Tongue (tissue), 2 donors: ENCODE measurements around the gene EFCAB6. TPM values are rescaled to one million over a fixed set of nuclear protein-coding genes. Genes with fewer than 3 reads are reported as not detected.

ENCODE experiments used
- DNase-seq: peaks from one replicate; pipeline ENCODE4 v3.0.0-alpha.2; 2015
- total RNA-seq: library from RNA; depleted of rRNA; stranded (reverse); fragments of >200 nt; gene quantifications from one replicate; pipeline ENCODE4 v1.2.3, GENCODE V29; 2014

The EFCAB6 gene, protein sequence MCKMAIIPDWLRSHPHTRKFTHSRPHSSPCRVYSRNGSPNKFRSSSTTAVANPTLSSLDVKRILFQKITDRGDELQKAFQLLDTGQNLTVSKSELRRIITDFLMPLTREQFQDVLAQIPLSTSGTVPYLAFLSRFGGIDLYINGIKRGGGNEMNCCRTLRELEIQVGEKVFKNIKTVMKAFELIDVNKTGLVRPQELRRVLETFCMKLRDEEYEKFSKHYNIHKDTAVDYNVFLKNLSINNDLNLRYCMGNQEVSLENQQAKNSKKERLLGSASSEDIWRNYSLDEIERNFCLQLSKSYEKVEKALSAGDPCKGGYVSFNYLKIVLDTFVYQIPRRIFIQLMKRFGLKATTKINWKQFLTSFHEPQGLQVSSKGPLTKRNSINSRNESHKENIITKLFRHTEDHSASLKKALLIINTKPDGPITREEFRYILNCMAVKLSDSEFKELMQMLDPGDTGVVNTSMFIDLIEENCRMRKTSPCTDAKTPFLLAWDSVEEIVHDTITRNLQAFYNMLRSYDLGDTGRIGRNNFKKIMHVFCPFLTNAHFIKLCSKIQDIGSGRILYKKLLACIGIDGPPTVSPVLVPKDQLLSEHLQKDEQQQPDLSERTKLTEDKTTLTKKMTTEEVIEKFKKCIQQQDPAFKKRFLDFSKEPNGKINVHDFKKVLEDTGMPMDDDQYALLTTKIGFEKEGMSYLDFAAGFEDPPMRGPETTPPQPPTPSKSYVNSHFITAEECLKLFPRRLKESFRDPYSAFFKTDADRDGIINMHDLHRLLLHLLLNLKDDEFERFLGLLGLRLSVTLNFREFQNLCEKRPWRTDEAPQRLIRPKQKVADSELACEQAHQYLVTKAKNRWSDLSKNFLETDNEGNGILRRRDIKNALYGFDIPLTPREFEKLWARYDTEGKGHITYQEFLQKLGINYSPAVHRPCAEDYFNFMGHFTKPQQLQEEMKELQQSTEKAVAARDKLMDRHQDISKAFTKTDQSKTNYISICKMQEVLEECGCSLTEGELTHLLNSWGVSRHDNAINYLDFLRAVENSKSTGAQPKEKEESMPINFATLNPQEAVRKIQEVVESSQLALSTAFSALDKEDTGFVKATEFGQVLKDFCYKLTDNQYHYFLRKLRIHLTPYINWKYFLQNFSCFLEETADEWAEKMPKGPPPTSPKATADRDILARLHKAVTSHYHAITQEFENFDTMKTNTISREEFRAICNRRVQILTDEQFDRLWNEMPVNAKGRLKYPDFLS (N-terminal part only)
- total RNA-seq, result 4.7 TPM

DNA sequence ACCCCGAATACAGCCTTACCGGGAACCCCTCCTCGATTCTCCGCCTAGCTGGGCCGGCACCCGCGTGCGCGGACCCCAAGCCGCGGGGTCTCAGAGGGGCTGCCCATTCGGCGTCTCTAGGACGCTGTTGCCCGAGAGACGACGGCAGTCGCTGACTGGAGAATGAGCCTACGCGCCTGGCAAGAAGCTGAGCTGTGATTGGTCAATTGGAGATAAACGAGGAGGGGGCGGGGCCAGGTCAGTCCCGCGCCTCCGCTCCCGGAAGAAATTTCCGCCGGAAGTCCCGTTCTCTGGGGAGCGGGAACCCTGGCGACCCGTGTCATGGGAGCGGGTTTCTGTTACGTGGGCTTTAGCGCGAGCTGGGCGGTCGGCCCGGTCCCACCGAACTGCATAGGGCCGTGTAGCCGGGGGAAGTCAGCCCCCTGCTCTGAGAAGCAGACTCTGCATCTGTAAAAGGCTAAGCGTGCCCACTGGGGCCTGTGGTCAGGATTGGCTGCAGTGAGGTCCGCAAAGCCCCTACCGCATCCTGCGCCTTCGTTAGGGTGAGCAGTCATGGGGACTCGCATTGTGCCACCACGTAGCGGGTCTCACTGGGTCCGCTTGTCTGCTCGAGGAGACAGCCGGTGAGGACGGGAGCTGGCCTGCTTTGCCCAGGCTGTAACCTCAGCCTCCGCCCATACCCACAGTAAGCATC, at the start of gene EFCAB6:
TSS of gene EFCAB6 (minus strand) at position 157 of the 694 bp plus-strand sequence. CDS start 29,987 bp downstream, outside the sequence.
- peak; percentile 98 for DNase-seq

DNA sequence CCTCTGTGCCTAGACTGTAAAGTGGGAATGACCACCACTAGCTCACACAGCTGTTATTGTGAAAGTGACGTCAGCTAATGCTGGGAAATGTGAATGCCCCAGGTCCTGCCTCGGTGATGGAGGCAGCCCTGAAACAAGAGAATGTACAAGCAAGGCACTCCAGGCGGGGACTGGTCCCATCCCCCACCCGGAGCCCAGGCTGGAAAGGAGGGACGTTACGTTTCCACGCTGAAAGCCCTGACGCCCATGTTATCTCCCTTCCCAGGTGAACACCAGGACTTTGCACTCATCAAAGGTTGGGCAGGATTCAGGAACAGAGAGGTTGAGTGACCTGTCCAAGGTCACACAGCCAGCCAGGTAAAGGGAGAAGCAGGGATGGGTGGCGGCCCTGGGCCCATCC, 49.4 kb upstream of the EFCAB6 start:
- peak; percentile 29 for DNase-seq

DNA sequence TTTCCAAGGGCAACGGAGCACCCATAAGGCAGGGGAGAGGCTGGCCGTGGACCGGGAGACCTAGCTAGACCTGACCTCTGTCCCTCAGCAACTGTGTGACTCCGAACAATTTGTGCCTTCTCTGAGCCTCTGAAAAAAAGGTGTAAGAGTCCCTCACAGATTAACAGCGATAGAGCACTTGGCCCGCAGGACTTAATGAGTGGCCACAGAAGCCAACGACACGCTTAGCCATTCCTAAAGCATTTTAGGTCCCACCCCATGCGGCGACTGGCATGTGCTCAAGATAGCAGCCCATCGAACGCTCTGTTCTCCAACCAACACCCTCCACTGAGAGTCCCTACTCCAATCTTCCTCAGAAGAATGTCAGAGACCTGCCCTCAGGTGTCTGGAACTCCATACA, 48.7 kb upstream of the EFCAB6 start:
- no peak for DNase-seq

GRCh38 chr22:43860126-43860525, 48.0 kb upstream of the EFCAB6 start:
- DNase-seq, result no peak

DNA sequence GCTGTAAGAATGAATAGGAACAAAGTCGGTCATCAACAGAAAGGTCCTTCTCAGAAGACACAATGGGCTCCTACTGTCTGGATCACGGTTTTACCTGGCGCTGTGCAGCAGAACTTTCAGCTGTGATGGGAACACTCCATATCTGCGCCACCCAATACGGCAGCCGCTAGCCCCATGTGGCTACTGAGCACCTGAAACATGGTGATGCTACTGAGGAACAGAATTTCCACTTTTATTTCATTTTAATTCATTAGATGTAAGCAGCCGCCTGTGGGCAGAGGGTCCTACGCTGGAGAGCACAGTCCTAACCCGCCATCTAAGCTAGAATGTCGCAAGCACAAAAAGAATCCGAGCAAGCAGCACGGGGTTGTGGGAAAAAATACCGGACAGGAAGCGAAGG, 47.5 kb upstream of the EFCAB6 start:
- DNase-seq, result no peak

GRCh38 chr22:43859176-43859575, 47.1 kb upstream of the EFCAB6 start:
- DNase-seq, result no peak

DNA sequence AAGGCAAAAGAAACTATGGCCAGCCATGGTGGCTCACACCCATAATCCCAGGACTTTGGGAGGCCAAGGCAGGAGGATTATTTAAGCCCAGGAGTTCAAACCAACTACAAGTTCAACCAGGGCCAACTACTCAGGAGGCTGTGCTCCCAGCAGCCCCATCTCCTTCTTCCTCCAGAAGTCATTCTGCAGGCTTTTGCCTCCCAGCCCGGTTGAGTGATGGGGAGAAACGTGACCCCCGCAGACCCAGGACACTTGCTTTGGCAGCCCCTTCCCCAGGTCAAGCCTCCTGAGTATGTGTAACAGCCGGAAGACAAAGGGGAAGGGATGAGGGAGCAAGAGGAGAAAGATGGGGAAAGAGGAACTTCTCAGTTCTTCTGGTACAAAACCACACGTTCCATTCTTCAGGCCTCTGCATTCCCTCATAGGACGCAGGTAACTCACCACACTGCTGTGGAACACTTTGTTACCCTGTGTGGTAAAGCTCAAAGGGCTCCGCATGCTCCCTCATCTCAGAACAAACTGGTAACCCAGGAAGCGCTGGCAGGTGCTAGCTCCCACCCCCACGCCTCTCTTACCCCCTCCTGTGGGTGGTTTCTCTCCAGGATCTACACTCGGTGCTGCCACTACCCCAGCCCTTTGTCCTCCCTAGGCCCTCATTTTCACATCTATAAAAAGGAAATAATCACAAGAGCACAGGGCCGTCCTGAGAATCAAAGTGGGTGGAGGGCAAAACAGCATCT, 46.2 kb upstream of the EFCAB6 start:
- no peak for DNase-seq

- no peak for DNase-seq
Observed at GRCh38 chr22:43857367-43857766, 45.3 kb upstream of the EFCAB6 start.

GRCh38 chr22:43855431-43855830, 43.3 kb upstream of the EFCAB6 start:
- DNase-seq, result no peak

DNA sequence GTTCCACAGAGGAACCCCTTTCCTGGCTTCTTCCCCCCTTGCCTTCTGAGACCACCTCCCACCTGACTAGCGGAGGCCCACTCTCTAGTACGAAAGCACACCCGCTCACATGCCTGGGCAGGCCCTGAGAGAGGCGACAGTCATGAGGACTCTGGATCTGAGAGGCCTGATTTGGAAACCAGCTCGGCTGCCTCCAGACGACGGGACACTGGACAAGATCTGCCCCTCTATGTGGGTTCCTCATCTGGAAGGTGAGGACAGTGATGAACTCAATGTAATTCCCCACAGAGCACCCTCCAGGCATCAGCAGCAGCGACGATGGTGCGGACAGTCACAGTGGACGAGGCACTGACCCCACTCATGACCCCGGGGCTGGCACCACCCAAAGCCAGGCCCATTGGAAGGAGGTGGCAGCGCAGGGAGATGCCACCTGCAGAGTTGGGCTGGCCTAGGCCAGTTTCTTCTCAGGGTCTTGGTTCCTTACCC, 42.7 kb upstream of the EFCAB6 start:
- no peak for DNase-seq

DNA sequence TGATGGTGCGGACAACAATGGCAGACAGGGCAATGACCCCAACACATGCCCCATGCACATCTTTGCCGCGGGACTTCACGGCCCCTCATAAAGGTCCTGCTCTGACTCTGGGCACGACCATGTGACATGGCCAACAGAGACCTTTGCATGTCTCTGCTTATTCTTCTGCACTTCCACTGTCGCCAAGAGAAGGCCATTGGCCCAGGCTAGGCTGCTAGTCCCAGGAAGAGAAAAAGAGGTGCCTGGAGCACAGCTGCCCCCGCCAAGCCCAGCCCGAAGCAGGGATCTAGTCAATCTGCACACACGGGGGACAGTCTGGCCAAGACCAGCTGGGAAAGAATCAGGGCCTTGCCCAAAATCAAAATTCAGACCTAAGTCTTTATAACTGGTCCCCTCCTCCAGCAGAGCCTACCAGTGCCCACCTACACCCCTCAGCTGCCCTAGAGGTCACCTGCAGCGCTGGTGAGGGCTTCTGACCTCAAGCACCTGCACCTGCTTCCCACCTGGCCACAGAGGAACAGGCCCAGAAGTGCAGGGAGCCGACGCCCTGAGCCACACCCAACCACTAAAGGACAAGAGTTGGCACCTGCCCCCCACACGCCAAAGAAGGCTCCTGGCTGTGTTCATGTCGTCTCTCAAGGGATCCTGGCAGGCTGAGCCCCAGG, 42.1 kb upstream of the EFCAB6 start:
- DNase-seq, result no peak

DNA sequence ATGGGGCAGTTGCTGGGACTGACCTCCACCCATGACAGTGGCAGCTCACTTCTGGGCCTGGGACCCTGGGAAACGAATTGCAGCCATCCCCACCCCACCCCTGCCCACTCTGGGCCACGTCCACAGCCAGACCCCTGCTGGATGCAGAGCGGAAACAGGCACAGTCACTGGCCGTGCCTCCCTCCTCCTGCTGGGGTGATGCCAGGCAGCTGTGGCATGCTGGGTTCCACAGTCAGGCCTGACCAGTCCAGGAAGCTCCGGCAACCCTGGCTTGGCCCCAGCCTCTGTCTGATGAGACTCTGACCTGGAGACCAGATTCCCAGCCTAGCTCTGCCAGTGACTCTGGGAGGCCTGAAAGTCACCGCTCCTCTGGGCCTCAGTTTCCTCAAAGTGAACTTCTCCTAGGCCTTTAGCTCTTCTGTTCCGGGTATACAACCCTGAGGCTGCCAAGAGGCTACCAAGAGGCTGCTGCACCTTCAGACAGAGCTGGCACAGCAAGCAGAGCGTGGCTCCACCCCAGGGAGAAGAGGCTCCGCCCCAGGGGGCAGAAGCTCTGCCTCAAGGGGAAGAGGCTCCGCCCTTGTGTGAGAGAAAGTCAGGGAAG, 41.3 kb upstream of the EFCAB6 start:
- DNase-seq, result peak; percentile 34

GRCh38 chr22:43852573-43853327, 40.6 kb upstream of the EFCAB6 start:
- DNase-seq, result no peak

- no peak for DNase-seq
Observed at GRCh38 chr22:43851979-43852307, 39.8 kb upstream of the EFCAB6 start.

DNA sequence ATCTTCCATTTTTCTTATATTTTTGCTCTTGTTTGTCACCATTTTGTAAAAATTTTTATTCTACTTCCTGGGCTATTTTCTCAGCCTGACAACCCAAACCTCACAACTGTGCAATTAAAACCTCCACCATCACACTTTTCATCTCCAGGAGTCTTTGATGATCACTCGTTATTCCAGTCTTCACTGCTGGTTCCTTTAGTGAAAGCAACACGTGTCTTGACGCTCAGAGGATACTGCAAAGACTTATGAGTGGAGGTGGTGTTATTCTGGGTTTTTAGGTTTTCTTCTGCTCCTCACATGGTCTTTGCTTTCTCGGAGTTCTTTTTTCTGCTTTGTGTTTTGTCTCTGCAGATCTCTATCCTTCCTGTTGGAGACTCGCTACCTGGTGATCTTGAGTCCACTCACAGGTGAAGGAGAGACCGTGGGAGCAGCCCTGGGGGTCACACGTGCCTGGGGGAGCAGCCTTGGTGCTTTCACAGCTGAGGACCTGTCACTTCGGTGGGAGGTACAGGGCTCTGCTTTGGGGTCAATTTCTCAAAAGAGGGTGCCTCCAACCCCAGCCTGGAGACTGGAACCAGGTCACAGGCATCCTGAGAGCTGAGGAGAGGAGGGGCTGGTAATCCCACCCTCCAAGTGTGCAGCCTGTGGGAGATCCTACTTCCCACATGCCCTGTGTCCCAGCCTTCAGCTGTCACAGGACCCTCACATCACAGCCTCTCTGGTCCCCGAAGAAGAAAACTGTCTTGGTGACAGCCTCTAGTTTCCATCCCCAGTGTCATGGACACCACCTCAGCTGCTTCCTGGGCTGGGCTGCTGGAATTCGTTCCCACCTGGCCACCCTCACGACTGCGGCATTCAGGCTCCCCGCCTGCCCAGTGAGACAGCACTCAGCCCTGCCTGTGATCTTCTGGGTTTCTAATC, 39.2 kb upstream of the EFCAB6 start:
- DNase-seq, result no peak

DNA sequence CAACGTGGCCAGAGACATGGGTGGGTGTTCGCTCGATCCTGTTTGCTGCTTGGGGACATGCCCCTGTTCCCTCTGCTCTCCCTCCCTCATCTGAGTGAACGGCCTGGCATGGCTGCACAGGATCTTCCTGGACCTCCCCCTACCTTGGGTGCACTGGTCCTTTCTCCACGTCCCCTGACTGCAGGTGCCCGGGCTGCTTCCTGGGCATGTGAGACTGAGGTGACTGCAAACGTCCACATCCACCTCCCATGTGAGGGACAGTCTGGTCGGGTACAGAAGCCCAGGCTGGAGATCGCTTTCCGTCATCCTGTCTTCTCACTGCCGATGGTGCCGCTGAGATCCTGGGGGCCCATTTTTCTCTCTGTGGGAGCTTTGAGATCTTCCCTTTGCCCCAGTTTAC, 38.4 kb upstream of the EFCAB6 start:
- DNase-seq, result no peak

- DNase-seq, result peak; percentile 19
Observed at GRCh38 chr22:43849731-43850130, 37.6 kb upstream of the EFCAB6 start.
